Measurements from ENCODE around the gene SP100. TPM values are rescaled to one million over a fixed set of nuclear protein-coding genes. Genes with fewer than 3 reads are reported as not detected.

SP100 gene
- 27.7 TPM for total RNA-seq

DNA sequence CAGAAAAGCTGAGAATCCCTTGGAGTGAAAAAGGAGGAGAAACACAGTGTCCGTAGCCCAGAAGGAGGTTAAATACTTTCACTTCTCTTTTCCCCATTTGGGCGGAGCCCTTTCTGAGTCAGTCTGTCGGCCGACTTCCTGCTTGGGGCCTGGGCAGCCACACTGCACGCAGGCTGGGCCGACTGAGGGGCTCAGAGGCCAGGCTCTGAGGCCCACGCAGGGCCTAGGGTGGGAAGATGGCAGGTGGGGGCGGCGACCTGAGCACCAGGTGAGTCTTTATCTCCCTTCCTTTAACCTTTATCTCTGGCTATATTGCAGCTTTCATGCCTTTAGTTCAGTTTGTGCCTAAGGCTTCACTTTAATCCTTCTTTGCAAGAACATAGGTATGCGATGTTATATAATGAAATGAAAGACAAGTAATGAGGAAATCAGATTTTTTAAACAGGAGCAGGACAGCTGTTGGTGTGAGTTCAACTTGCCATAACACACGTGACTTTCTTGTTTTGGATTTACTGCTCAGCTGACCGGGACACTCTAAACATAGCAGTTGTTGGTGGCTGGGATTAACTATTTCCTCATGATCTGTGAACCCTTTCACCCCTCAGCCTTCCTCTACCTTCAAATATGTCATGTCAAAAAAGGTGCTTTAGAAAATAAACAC is at the start of gene SP100:
Gene SP100 (plus strand): TSS at position 141 of the 661 bp plus-strand sequence. CDS start 96 bp downstream, at position 237.

Other genes starting within 250 kb of the SP100 start
- gene SP110, start 196.2 kb upstream of the SP100 start, total RNA-seq = 15.7 TPM
- gene SP140, start 190.5 kb upstream of the SP100 start, total RNA-seq = 0.49 TPM
- 3.1 TPM for gene SP140L, start 89.0 kb upstream of the SP100 start, total RNA-seq

All from camera-type eye (tissue), 1 donor.